HG03064 (cell line): ENCODE measurements around the gene GLIS2.

Source experiments
- ATAC-seq: cut with Tn5 transposase; IDR thresholded peaks from one replicate; pipeline ENCODE4 v1.9.1; 2021; ENCODE audit warnings: low read depth; ENCODE audit not compliant: unreplicated experiment

Gene GLIS2

DNA sequence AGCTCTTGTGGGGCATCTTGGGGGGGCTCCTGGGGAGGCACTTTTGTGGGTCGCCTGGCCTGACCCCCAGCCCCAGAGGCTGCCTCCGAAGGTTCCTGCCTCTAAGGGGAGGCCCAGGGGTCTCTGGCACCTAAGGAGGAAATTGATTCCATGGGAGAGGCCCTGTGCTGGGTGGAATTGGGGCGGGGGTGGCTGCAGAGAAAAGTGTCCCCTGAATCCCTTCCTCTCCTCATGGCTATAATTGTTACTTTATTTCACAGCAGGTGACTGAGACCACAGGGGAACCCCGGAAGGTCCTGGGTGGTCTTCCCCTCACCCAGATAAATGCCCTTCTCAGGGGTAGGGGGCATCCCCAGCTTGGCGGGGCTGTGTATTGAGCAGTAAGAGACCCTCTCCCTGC, 3.1 kb downstream of the GLIS2 start:
- ATAC-seq = no peak

DNA sequence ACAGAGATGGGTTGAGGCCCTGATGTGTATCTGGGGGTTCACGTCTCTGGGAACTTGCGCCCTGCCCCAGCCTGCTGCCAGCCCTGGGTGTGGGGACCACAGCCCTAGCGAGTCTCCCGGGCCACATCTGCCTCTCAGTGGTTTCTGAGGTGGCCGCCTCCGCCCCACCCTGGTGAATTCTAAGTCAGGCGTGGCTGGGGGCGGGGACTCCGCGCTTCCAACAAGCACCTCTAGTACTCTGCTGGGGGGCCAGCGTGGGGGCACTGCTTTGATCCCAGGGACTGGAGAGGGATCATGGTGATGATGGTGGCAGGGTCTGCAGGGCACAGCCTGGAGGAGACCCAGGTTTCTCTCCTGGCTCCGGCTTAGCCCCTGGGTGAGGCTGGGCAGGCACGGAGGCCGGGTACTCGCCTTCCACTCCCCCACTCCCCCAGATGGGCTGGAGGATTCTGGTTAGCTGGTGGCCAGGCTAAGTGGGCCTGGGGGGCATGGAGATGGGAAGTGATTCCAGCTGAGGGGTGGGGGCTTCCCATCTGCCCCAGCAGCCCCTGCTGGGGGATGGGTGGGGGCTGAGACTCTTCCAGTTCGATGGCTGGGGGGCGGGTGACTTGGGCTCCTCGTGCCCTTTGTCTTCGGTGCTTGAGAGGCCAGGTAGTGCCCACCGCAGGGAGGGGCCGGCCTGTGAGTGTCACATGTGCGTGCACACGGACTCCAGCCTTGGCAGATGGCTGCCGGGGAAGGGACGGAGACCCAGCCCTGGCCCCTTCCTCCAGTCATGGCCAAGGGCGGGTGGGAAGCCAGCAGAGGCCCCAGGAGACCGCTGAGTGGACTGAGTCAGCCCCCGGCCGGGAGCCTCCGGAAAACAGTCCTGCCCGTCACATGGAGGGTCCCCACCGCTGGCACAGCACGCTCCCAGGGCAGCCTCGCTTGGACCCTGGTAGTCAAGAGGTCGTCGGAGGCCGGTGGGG, 3.9 kb downstream of the GLIS2 start:
- no peak for ATAC-seq

DNA sequence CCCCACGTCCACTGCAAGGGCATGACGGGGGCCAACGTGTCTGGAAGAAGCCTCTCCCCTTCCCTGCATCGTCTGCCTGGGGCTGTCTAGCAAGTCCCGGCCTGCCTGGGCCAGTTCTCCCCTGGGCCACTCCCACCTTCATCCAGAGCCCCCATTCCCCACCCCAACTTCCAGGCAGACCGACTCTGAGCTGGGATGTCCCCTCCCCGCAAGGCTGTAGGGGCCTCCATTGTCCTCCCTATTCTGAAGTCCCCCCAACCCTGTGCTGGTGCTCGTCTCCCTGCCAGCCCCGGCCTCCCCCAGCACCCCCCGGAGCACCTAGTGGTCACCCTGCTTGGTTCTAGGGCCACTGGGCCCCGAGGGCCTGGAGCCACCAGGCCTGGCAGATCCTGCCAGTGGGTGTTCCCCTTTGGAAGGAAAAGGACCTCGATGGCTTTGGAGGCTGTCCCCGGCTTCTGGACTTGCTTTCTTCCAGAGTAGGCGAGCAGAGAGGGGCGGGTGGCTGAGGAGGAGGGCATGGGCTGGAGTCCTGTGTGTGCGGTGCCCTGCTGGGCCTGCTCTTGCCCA, 4.8 kb downstream of the GLIS2 start:
- ATAC-seq = no peak

DNA sequence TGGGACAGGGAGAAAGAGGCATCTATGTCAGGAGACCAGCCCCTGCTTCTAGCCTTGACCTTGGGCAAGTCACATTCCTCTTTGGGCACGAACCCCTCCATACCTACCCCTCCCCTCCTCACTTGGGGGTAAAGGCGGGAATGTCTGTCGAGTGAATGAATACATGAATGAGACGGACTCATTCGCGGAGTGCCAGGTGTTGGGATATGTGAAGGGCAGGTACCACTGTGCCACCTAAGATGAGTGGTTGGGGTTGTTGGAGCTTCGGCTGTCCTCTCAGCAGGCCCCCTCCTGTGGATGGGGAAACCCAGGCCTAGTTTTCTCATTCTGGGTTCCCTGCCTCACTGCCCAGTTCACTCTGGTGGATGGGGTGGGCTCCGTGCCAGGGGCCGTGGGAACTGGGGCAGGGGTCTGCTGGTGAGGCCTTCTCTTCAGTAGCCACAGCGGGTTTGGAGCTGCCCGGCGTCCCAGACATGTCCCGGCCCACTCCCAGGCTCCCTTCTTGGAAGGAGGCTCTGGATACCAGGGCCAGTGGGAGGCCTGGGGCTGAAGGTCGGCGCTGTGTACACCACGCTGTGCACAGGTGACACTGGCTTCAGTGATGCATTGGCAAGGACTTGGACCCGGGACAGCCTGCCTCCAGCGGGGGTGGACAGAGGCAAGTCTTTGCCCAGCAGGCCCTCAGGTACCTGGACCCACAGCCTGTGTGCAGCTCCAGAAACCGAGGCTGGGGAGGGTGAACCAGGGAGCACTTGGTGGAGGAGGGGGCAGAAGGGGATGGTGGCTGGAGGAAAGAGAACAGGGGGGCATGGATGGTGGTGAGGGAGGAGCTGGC, 5.6 kb downstream of the GLIS2 start:
- no peak for ATAC-seq

- no peak for ATAC-seq
Observed at GRCh38 chr16:4322121-4323052, 6.5 kb downstream of the GLIS2 start.

GRCh38 chr16:4323071-4323844, 7.4 kb downstream of the GLIS2 start:
- no peak for ATAC-seq

DNA sequence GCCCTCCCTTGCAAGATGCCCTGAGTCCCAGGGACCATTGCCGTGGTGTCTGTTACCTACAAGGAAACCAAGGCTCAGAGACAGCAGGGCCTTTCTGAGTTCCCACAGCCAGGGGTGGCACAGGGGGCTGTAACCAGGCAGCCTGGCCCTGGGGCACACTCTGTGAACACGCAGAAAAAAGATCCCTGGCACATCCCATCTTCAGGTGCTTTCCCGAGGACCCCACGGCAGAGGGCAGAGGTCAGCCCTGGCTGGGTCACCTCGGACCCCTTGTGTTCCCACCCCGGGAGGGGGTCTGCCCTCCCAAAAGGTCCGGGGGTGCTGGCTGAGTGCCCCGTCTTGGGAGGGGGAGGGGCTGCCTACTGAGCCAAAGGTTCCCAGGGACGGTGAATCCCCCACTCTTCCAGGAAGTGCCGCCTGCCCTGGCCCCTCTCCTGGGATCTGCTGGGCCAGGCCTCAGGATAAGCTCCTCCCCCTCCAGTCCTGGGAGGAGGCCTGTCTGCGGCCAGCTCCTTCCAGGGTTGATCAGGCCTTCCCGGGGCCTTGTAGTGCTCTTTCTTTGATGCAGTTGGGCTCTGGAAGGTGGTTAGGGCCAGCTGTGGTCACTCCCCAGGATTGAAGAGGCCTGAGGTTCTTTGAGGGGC, 8.1 kb downstream of the GLIS2 start:
- ATAC-seq = no peak

DNA sequence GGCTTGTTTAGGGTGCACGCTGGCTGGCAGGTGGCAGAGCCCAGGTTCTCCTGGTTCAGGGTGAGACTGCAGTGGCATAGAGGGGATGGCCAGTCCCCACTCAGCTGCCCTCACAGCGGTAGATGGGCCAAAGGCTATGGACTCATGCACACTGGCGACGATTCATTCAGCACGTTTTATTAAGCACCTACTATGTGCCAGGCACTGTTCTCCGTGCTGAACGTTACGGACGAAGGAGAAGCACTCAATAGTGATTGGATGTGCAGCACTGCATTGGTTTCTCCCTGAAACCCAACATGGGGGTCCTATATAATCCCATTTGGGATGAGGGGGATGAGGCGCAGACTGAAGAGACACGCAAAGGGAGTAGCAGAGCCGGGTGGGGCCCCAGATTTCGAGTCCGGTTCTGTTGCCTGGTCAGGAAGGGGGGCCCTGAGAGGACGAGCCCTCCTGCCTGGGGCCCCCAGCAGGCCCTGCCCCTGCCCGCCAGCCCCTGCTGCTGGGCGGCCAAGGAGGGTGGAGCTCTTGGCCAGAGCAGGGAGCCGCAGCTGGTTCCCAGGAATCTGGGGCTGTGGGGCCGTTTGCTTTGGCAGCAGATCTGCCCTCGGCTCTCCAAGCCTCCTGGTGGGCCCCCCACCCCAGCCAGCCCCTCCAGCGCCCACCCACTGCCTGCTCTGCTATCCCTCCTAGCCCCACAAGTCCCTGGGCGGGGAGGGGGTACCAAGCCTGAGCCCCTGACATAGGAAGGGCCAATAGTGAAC, 8.8 kb downstream of the GLIS2 start:
- no peak for ATAC-seq

- ATAC-seq = no peak
Observed at GRCh38 chr16:4325253-4325758, 9.4 kb downstream of the GLIS2 start.

- no peak for ATAC-seq
Observed at GRCh38 chr16:4327386-4328045, 11.6 kb downstream of the GLIS2 start.

- no peak for ATAC-seq
Observed at GRCh38 chr16:4328046-4328781, 12.3 kb downstream of the GLIS2 start.

GRCh38 chr16:4328782-4329775, 13.2 kb downstream of the GLIS2 start:
- ATAC-seq = no peak

GRCh38 chr16:4330277-4330874, 14.5 kb downstream of the GLIS2 start:
- no peak for ATAC-seq

GRCh38 chr16:4332083-4332482, 16.2 kb downstream of the GLIS2 start:
- no peak for ATAC-seq

DNA sequence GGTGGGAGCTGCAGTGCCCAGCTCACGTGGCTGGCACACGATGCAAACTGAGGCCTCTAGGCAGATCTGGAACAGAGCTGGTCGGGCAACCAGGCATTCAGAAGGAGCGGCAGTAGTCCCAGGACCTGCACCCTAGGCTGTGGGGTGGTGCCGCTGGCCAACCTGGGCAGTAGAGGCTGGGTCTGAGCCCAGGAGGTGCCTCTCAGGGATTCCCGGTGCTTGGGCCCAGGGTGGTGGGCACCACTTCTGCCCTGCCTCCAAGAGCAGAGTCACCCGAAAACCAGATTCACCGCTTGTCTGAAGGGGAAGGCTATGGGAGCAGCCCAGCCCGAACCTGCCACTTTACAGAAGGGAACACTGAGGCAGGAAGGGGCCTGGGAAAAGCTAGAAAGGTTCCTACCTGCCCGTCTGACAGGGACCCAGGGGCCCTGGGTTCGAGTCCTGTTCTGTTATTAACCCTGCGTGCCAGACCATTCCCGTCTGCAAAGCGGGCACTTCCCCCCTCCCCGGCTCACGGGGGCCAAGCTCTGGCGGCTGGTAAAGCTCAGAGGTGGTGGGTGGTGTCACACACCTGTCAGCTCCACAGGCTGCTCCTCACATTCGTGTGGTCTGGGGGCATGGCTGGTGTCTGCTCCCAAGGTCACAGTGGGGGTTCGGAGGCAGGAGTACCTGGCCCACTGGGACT, 16.9 kb downstream of the GLIS2 start:
- no peak for ATAC-seq
